Measurements from ENCODE around the gene MCM3AP.
"Not testable (repeated sequence)": the region's sequence is repeated elsewhere in the genome, so short reads cannot be mapped to it uniquely, and the experiment has no call there.

Gene MCM3AP

GRCh38 chr21:46268371-46268770 is 17.0 kb downstream of the MCM3AP start:
- DNase-seq = no peak

- no peak for DNase-seq
Observed at GRCh38 chr21:46266946-46267345, 18.5 kb downstream of the MCM3AP start.

- no peak for DNase-seq
Observed at GRCh38 chr21:46265736-46266525, 19.5 kb downstream of the MCM3AP start.

- no peak for DNase-seq
Observed at GRCh38 chr21:46264690-46265144, 20.7 kb downstream of the MCM3AP start.

- no peak for DNase-seq
Observed at GRCh38 chr21:46264046-46264689, 21.2 kb downstream of the MCM3AP start.

GRCh38 chr21:46256501-46256994 is 28.9 kb downstream of the MCM3AP start:
- DNase-seq = no peak

- DNase-seq = no peak
Observed at GRCh38 chr21:46255758-46256337, 29.6 kb downstream of the MCM3AP start.

GRCh38 chr21:46255166-46255565 is 30.2 kb downstream of the MCM3AP start:
- no peak for DNase-seq

- DNase-seq = no peak
Observed at GRCh38 chr21:46254208-46254975, 31.0 kb downstream of the MCM3AP start.

- peak; percentile 72 for DNase-seq
Observed at GRCh38 chr21:46253610-46254124, 31.7 kb downstream of the MCM3AP start.

- DNase-seq = no peak
Observed at GRCh38 chr21:46252840-46253239, 32.6 kb downstream of the MCM3AP start.

- DNase-seq = no peak
Observed at GRCh38 chr21:46250146-46250725, 35.2 kb downstream of the MCM3AP start.

GRCh38 chr21:46248827-46249226 is 36.6 kb downstream of the MCM3AP start:
- DNase-seq = no peak

GRCh38 chr21:46248422-46248782 is 37.0 kb downstream of the MCM3AP start:
- no peak for DNase-seq

GRCh38 chr21:46247699-46248421 is 37.6 kb downstream of the MCM3AP start:
- no peak for DNase-seq

GRCh38 chr21:46246345-46246744 is 39.1 kb downstream of the MCM3AP start:
- no peak for DNase-seq

GRCh38 chr21:46245213-46245915 is 40.0 kb downstream of the MCM3AP start:
- no peak for DNase-seq

- DNase-seq = no peak
Observed at GRCh38 chr21:46244602-46245001, 40.8 kb downstream of the MCM3AP start.

- DNase-seq = no peak
Observed at GRCh38 chr21:46243960-46244361, 41.5 kb downstream of the MCM3AP start.

- no peak for DNase-seq
Observed at GRCh38 chr21:46243325-46243724, 42.1 kb downstream of the MCM3AP start.

- not testable (repeated sequence) for DNase-seq
Observed at GRCh38 chr21:46241577-46241976, 43.8 kb downstream of the MCM3AP start.
